HG03439 (cell line): Measurements from ENCODE around the gene TRPM7.
A peak's percentile ranks its signal among the peaks of the same experiment; 100 is the strongest.
"Not testable (repeated sequence)": the region's sequence is repeated elsewhere in the genome, so short reads cannot be mapped to it uniquely, and the experiment has no call there.

Experiments used
- ATAC-seq: cut with Tn5 transposase; IDR thresholded peaks from one replicate; pipeline ENCODE4 v1.9.1; 2021; ENCODE audit warnings: mild to moderate bottlenecking, moderate library complexity; ENCODE audit not compliant: unreplicated experiment

Gene TRPM7

GRCh38 chr15:50686469-50687301 is at the start of gene TRPM7:
Gene TRPM7, minus strand, starts transcription at chr15:50686797. Its CDS starts 264 bp downstream, at chr15:50686533.
- ATAC-seq: peak; percentile 88

- no peak for ATAC-seq
These were observed 48.6 kb upstream of the TRPM7 start for GRCh38 chr15:50735156-50735555.

- no peak for ATAC-seq
These were observed 39.7 kb upstream of the TRPM7 start for GRCh38 chr15:50726315-50726714.

GRCh38 chr15:50718700-50719125 is 32.1 kb upstream of the TRPM7 start:
- no peak for ATAC-seq

GRCh38 chr15:50712018-50712417 is 25.4 kb upstream of the TRPM7 start:
- ATAC-seq: no peak

- no peak for ATAC-seq
These were observed 24.0 kb upstream of the TRPM7 start for GRCh38 chr15:50710585-50710984.

GRCh38 chr15:50707878-50708427 is 21.4 kb upstream of the TRPM7 start:
- no peak for ATAC-seq

- ATAC-seq: no peak
These were observed 16.3 kb upstream of the TRPM7 start for GRCh38 chr15:50702762-50703334.

GRCh38 chr15:50698101-50698500 is 11.5 kb upstream of the TRPM7 start:
- ATAC-seq: no peak

GRCh38 chr15:50697109-50697797 is 10.7 kb upstream of the TRPM7 start:
- ATAC-seq: no peak

GRCh38 chr15:50694634-50695165 is 8.1 kb upstream of the TRPM7 start:
- not testable (repeated sequence) for ATAC-seq

GRCh38 chr15:50687302-50687902 is 805 bp upstream of the TRPM7 start:
- ATAC-seq: peak; percentile 1

GRCh38 chr15:50685976-50686468 is 575 bp downstream of the TRPM7 start:
- peak; percentile 40 for ATAC-seq

GRCh38 chr15:50685191-50685975 is 1.2 kb downstream of the TRPM7 start:
- no peak for ATAC-seq

- ATAC-seq: no peak
These were observed 5.1 kb downstream of the TRPM7 start for GRCh38 chr15:50681467-50681866.

- no peak for ATAC-seq
These were observed 9.7 kb downstream of the TRPM7 start for GRCh38 chr15:50676799-50677483.

- no peak for ATAC-seq
These were observed 11.0 kb downstream of the TRPM7 start for GRCh38 chr15:50675535-50676144.

- no peak for ATAC-seq
These were observed 16.5 kb downstream of the TRPM7 start for GRCh38 chr15:50670115-50670514.

GRCh38 chr15:50669611-50670010 is 17.0 kb downstream of the TRPM7 start:
- ATAC-seq: no peak
